Measurements from ENCODE around the gene CHCHD2. TPM values are rescaled to one million over a fixed set of nuclear protein-coding genes. Genes with fewer than 3 reads are reported as not detected.

Gene CHCHD2
- total and polyA plus RNA-seq, 2 of the 13 experiments (the other 11 are each of a cell fraction or from before 2014, with no cell fraction given): 330 to 572 TPM

DNA sequence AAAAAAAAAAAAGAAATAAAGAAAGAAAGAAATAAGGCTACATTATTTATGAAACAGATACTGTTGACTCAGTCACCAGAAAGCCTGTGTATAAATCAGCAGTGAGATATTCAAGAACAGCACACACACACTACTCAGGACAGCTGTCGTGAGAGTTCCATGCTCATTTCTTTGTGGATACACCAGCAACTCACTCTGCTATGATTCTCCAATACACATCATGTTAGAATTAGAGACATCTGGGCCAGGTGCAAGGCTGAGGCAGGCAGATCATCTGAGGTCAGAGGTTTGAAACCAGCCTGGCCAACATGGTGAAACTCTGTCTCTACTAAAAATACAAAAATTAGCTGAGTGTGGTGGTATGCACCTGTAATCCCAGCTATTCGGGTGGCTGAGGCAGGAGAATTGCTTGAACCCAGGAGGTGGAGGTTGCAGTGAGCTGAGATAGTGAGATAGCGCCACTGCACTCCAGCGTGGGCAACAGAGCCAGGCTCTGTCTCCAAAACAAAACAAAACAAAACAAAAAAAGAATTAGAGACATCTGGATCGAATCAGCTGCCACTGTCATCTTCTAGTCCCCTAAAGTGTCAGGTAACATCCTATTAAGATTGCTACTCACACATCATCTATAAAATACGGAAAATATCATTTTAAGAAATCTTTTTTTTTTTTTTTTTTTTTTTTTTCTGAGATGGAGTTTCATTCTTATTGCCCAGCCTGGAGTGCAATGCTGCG is 21.1 kb upstream of the CHCHD2 start:
- Histone ChIP-seq H3K27me3 (ENCODE audit: control insufficient read depth in 1 of 2, insufficient read depth in 2 of 2, low read length in 2 of 2) (no peaks in the 10 kb centered on the region), H3K4me3 (replicated peaks in 1 of 3; ENCODE audit: insufficient read depth in 1 of 3, low read depth in 2 of 3, low read length in 3 of 3) (no peak overlapping the region), H3K9ac (ENCODE audit: insufficient read depth, low read depth, low read length) (no peak overlapping the region), H2AFZ (ENCODE audit: low read length) (no peak overlapping the region), H3K4me2 (ENCODE audit: low read depth, low read length) (no peak overlapping the region), H4K20me1 (ENCODE audit: insufficient read depth, low read length) (no peaks in the 10 kb centered on the region), H3K36me3 (replicated peaks in 1 of 2; ENCODE audit: control insufficient read depth in 1 of 2, insufficient read depth in 2 of 2, low read length in 2 of 2) (no peaks in the 10 kb centered on the region), H3K79me2 (ENCODE audit: insufficient read depth, low read length) (no peaks in the 10 kb centered on the region), H3K4me1 (ENCODE audit: insufficient read depth, low read length) (no peaks in the 10 kb centered on the region), H3K9me3 (ENCODE audit: low read length) (no peaks in the 10 kb centered on the region), H3K27ac (ENCODE audit: extremely low read length, insufficient read depth, low read length) (no peak overlapping the region)
- no peak for DNase-seq (ENCODE audit: low spot score)
- POLR2A ChIA-PET: no interaction called here
- CTCF ChIA-PET (ENCODE audit: low intra/inter-chr PET ratio, low total read pairs): no interaction called here
- intact Hi-C loops (cut with micrococcal nuclease; ENCODE audit: unreplicated experiment) (no loop called here), in situ Hi-C loops (cut with HindIII; ENCODE audit: extremely low pct_ligation_motif_present, low pct_unique_long_range_greater_than_20kb) (no loop called here)
- ATAC-seq: no peak
- TF ChIP-seq CREB1 (IDR thresholded peaks at IDR 0.05) (no peak), CREB1 (CRISPR knock-in tag; IDR thresholded peaks at IDR 0.05) (no peak), KMT2A (CRISPR knock-in tag; IDR thresholded peaks at IDR 0.05) (no peak), SOX13 (IDR thresholded peaks at IDR 0.05) (no peak), SOX13 (CRISPR knock-in tag; conservative IDR thresholded peaks at IDR 0.05 in 1 of 2, IDR thresholded peaks at IDR 0.05 in 1 of 2) (no peak), PRMT3 (CRISPR knock-in tag; IDR thresholded peaks at IDR 0.05; ENCODE audit: borderline replicate concordance, low read depth) (no peak), ZNF460 (CRISPR knock-in tag; IDR thresholded peaks at IDR 0.05; ENCODE audit: borderline replicate concordance) (no peak), SNAI1 (CRISPR knock-in tag; IDR thresholded peaks at IDR 0.05; ENCODE audit: borderline replicate concordance) (no peak), SNRNP70 (IDR thresholded peaks at IDR 0.05; ENCODE audit: low read depth, low read length) (no peak)
- TF ChIP-seq, protein P1, sequence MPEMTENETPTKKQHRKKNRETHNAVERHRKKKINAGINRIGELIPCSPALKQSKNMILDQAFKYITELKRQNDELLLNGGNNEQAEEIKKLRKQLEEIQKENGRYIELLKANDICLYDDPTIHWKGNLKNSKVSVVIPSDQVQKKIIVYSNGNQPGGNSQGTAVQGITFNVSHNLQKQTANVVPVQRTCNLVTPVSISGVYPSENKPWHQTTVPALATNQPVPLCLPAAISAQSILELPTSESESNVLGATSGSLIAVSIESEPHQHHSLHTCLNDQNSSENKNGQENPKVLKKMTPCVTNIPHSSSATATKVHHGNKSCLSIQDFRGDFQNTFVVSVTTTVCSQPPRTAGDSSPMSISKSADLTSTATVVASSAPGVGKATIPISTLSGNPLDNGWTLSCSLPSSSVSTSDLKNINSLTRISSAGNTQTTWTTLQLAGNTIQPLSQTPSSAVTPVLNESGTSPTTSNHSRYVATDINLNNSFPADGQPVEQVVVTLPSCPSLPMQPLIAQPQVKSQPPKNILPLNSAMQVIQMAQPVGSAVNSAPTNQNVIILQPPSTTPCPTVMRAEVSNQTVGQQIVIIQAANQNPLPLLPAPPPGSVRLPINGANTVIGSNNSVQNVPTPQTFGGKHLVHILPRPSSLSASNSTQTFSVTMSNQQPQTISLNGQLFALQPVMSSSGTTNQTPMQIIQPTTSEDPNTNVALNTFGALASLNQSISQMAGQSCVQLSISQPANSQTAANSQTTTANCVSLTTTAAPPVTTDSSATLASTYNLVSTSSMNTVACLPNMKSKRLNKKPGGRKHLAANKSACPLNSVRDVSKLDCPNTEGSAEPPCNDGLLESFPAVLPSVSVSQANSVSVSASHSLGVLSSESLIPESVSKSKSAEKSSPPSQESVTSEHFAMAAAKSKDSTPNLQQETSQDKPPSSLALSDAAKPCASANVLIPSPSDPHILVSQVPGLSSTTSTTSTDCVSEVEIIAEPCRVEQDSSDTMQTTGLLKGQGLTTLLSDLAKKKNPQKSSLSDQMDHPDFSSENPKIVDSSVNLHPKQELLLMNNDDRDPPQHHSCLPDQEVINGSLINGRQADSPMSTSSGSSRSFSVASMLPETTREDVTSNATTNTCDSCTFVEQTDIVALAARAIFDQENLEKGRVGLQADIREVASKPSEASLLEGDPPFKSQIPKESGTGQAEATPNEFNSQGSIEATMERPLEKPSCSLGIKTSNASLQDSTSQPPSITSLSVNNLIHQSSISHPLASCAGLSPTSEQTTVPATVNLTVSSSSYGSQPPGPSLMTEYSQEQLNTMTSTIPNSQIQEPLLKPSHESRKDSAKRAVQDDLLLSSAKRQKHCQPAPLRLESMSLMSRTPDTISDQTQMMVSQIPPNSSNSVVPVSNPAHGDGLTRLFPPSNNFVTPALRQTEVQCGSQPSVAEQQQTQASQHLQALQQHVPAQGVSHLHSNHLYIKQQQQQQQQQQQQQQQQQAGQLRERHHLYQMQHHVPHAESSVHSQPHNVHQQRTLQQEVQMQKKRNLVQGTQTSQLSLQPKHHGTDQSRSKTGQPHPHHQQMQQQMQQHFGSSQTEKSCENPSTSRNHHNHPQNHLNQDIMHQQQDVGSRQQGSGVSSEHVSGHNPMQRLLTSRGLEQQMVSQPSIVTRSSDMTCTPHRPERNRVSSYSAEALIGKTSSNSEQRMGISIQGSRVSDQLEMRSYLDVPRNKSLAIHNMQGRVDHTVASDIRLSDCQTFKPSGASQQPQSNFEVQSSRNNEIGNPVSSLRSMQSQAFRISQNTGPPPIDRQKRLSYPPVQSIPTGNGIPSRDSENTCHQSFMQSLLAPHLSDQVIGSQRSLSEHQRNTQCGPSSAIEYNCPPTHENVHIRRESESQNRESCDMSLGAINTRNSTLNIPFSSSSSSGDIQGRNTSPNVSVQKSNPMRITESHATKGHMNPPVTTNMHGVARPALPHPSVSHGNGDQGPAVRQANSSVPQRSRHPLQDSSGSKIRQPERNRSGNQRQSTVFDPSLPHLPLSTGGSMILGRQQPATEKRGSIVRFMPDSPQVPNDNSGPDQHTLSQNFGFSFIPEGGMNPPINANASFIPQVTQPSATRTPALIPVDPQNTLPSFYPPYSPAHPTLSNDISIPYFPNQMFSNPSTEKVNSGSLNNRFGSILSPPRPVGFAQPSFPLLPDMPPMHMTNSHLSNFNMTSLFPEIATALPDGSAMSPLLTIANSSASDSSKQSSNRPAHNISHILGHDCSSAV (CRISPR knock-in tag; IDR thresholded peaks at IDR 0.05; ENCODE audit: borderline replicate concordance): no peak
- TF ChIP-seq, protein P2, sequence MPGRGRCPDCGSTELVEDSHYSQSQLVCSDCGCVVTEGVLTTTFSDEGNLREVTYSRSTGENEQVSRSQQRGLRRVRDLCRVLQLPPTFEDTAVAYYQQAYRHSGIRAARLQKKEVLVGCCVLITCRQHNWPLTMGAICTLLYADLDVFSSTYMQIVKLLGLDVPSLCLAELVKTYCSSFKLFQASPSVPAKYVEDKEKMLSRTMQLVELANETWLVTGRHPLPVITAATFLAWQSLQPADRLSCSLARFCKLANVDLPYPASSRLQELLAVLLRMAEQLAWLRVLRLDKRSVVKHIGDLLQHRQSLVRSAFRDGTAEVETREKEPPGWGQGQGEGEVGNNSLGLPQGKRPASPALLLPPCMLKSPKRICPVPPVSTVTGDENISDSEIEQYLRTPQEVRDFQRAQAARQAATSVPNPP (CRISPR knock-in tag; IDR thresholded peaks at IDR 0.05): no peak
- BruUV-seq (replicated peaks): no TSS peak
- WGBS (ENCODE audit: low lambda C conversion rate): 45% methylated on average over 7 of the region's 7 CpGs
- FAIRE-seq: no peak

Measured in HepG2 (cell line).